PFSK-1 (cell line): ENCODE data around the gene PLRG1.

Source experiments
- FOXP2 ChIP-seq: optimal IDR thresholded peaks from 2 replicates; pipeline ENCODE3; 2011; ENCODE audit warnings: borderline replicate concordance, control low read depth, inconsistent platforms; ENCODE audit not compliant: insufficient read depth; ENCODE audit errors: extremely low read length, extremely low read depth
- POLR2AphosphoS5 ChIP-seq: IDR thresholded peaks from 2 replicates; pipeline ENCODE4 v1.6.1; 2012; ENCODE audit warnings: low read depth, mild to moderate bottlenecking, control low read depth, low read length, moderate library complexity
- REST ChIP-seq, 2 experiments: IDR thresholded peaks; 2 replicates each; pipeline versions ENCODE4 v1.6.1 to v1.8.0; 2011 to 2012; ENCODE audit warnings: low read depth in 2 of 2, low read length in 2 of 2, control low read depth in 1 of 2, inconsistent platforms in 1 of 2, mild to moderate bottlenecking in 1 of 2, moderate library complexity in 1 of 2; ENCODE audit not compliant: insufficient read depth in 1 of 2
- SIN3A ChIP-seq: IDR thresholded peaks from 2 replicates; pipeline ENCODE4 v1.6.1; 2012; ENCODE audit warnings: mild to moderate bottlenecking, low read length, moderate library complexity, borderline replicate concordance; ENCODE audit not compliant: insufficient read depth
- TAF1 ChIP-seq: IDR thresholded peaks from 2 replicates; pipeline ENCODE4 v1.6.1; 2012; ENCODE audit warnings: low read length, control low read depth, borderline replicate concordance; ENCODE audit not compliant: insufficient read depth

PLRG1 gene

GRCh38 chr4:154519214-154519613 is 31.0 kb downstream of the PLRG1 start:
- TF ChIP-seq TAF1 (no peak), POLR2AphosphoS5 (no peak), SIN3A (no peak), REST (IDR thresholded peaks at IDR 0.05; ENCODE audit: insufficient read depth in 1 of 2, low read depth in 2 of 2, low read length in 2 of 2) (no peak), FOXP2 (no peak)

GRCh38 chr4:154517591-154517990 is 32.6 kb downstream of the PLRG1 start:
- no peak for TF ChIP-seq TAF1
- no peak for TF ChIP-seq REST (IDR thresholded peaks at IDR 0.05; ENCODE audit: insufficient read depth in 1 of 2, low read depth in 2 of 2, low read length in 2 of 2)
- TF ChIP-seq SIN3A, result no peak
- no peak for TF ChIP-seq FOXP2
- TF ChIP-seq POLR2AphosphoS5, result no peak

- TF ChIP-seq FOXP2, result no peak
- TF ChIP-seq REST (IDR thresholded peaks at IDR 0.05; ENCODE audit: insufficient read depth in 1 of 2, low read depth in 2 of 2, low read length in 2 of 2), result no peak
- TF ChIP-seq TAF1, result no peak
- TF ChIP-seq SIN3A, result no peak
- TF ChIP-seq POLR2AphosphoS5, result no peak
Observed at GRCh38 chr4:154516318-154517029, 33.7 kb downstream of the PLRG1 start.

- TF ChIP-seq SIN3A, result no peak
- TF ChIP-seq FOXP2, result no peak
- TF ChIP-seq TAF1, result no peak
- TF ChIP-seq REST (IDR thresholded peaks at IDR 0.05; ENCODE audit: insufficient read depth in 1 of 2, low read depth in 2 of 2, low read length in 2 of 2), result no peak
- TF ChIP-seq POLR2AphosphoS5, result no peak
Observed at GRCh38 chr4:154511981-154512380, 38.2 kb downstream of the PLRG1 start.

GRCh38 chr4:154511548-154511947 is 38.7 kb downstream of the PLRG1 start:
- TF ChIP-seq SIN3A (no peak), TAF1 (no peak), REST (IDR thresholded peaks at IDR 0.05; ENCODE audit: insufficient read depth in 1 of 2, low read depth in 2 of 2, low read length in 2 of 2) (no peak), FOXP2 (no peak), POLR2AphosphoS5 (no peak)
